ENCODE results near the gene EPHA6. TPM values are rescaled to one million over a fixed set of nuclear protein-coding genes. Genes with fewer than 3 reads are reported as not detected.

EPHA6 gene
- polyA plus RNA-seq, 1 donor: 1.6 TPM

- Histone ChIP-seq H3K4me3 (ENCODE audit: low read length) (no peak overlapping the region), H3K9me3 (ENCODE audit: control insufficient read depth, low read depth, low read length) (no peaks in the 10 kb centered on the region), H3K4me1 (ENCODE audit: control insufficient read depth, insufficient read depth, low read length) (no peaks in the 10 kb centered on the region), H3K36me3 (ENCODE audit: control insufficient read depth, insufficient read depth, low read length) (no peaks in the 10 kb centered on the region), H3K27me3 (ENCODE audit: control insufficient read depth, insufficient read depth, low read length) (no peaks in the 10 kb centered on the region), H3K27ac (ENCODE audit: low read length) (no peak overlapping the region)
- no peak for DNase-seq
Measured at GRCh38 chr3:97686258-97686657, 871.9 kb downstream of the EPHA6 start.

GRCh38 chr3:97687734-97688133 is 873.3 kb downstream of the EPHA6 start:
- no peak for DNase-seq
- WGBS (ENCODE audit: insufficient coverage, low lambda C conversion rate): no CpG with 5 or more reads among the region's 2 CpGs
- no peaks in the 10 kb centered on the region for H3K4me1 ChIP-seq (ENCODE audit: control insufficient read depth, insufficient read depth, low read length)
- no peaks in the 10 kb centered on the region for H3K27me3 ChIP-seq (ENCODE audit: control insufficient read depth, insufficient read depth, low read length)
- H3K27ac ChIP-seq (ENCODE audit: low read length): no peak overlapping the region
- H3K9me3 ChIP-seq (ENCODE audit: control insufficient read depth, low read depth, low read length): no peaks in the 10 kb centered on the region
- no peaks in the 10 kb centered on the region for H3K36me3 ChIP-seq (ENCODE audit: control insufficient read depth, insufficient read depth, low read length)
- H3K4me3 ChIP-seq (ENCODE audit: low read length): no peak overlapping the region

GRCh38 chr3:97689111-97689510 is 874.7 kb downstream of the EPHA6 start:
- no CpG with 5 or more reads among the region's 4 CpGs for WGBS (ENCODE audit: insufficient coverage, low lambda C conversion rate)
- no peaks in the 10 kb centered on the region for H3K9me3 ChIP-seq (ENCODE audit: control insufficient read depth, low read depth, low read length)
- no peaks in the 10 kb centered on the region for H3K27me3 ChIP-seq (ENCODE audit: control insufficient read depth, insufficient read depth, low read length)
- no peak overlapping the region for H3K27ac ChIP-seq (ENCODE audit: low read length)
- no peak for DNase-seq
- H3K4me1 ChIP-seq (ENCODE audit: control insufficient read depth, insufficient read depth, low read length): no peaks in the 10 kb centered on the region
- no peaks in the 10 kb centered on the region for H3K36me3 ChIP-seq (ENCODE audit: control insufficient read depth, insufficient read depth, low read length)
- H3K4me3 ChIP-seq (ENCODE audit: low read length): no peak overlapping the region

GRCh38 chr3:97689962-97690361 is 875.6 kb downstream of the EPHA6 start:
- no peak for DNase-seq
- no peak overlapping the region for H3K27ac ChIP-seq (ENCODE audit: low read length)
- no peak overlapping the region for H3K4me3 ChIP-seq (ENCODE audit: low read length)
- H3K36me3 ChIP-seq (ENCODE audit: control insufficient read depth, insufficient read depth, low read length): no peaks in the 10 kb centered on the region
- no peaks in the 10 kb centered on the region for H3K27me3 ChIP-seq (ENCODE audit: control insufficient read depth, insufficient read depth, low read length)
- H3K4me1 ChIP-seq (ENCODE audit: control insufficient read depth, insufficient read depth, low read length): no peaks in the 10 kb centered on the region
- H3K9me3 ChIP-seq (ENCODE audit: control insufficient read depth, low read depth, low read length): no peaks in the 10 kb centered on the region

- H3K36me3 ChIP-seq (ENCODE audit: control insufficient read depth, insufficient read depth, low read length): no peaks in the 10 kb centered on the region
- no peak overlapping the region for H3K4me3 ChIP-seq (ENCODE audit: low read length)
- WGBS (ENCODE audit: insufficient coverage, low lambda C conversion rate): no CpG with 5 or more reads among the region's 1 CpG
- no peak overlapping the region for H3K27ac ChIP-seq (ENCODE audit: low read length)
- H3K9me3 ChIP-seq (ENCODE audit: control insufficient read depth, low read depth, low read length): no peaks in the 10 kb centered on the region
- H3K4me1 ChIP-seq (ENCODE audit: control insufficient read depth, insufficient read depth, low read length): no peaks in the 10 kb centered on the region
- no peak for DNase-seq
- no peaks in the 10 kb centered on the region for H3K27me3 ChIP-seq (ENCODE audit: control insufficient read depth, insufficient read depth, low read length)
Measured at GRCh38 chr3:97691354-97691753, 877.0 kb downstream of the EPHA6 start.

GRCh38 chr3:97692389-97692788 is 878.0 kb downstream of the EPHA6 start:
- WGBS (ENCODE audit: insufficient coverage, low lambda C conversion rate): 85% methylated on average over 4 of the region's 5 CpGs
- H3K4me3 ChIP-seq (ENCODE audit: low read length): no peak overlapping the region
- no peak for DNase-seq
- no peaks in the 10 kb centered on the region for H3K36me3 ChIP-seq (ENCODE audit: control insufficient read depth, insufficient read depth, low read length)
- no peak overlapping the region for H3K27ac ChIP-seq (ENCODE audit: low read length)
- no peaks in the 10 kb centered on the region for H3K27me3 ChIP-seq (ENCODE audit: control insufficient read depth, insufficient read depth, low read length)
- H3K9me3 ChIP-seq (ENCODE audit: control insufficient read depth, low read depth, low read length): no peaks in the 10 kb centered on the region
- H3K4me1 ChIP-seq (ENCODE audit: control insufficient read depth, insufficient read depth, low read length): no peaks in the 10 kb centered on the region

GRCh38 chr3:97692831-97693230 is 878.4 kb downstream of the EPHA6 start:
- no peak overlapping the region for H3K4me3 ChIP-seq (ENCODE audit: low read length)
- no CpG with 5 or more reads among the region's 2 CpGs for WGBS (ENCODE audit: insufficient coverage, low lambda C conversion rate)
- no peak for DNase-seq
- no peaks in the 10 kb centered on the region for H3K9me3 ChIP-seq (ENCODE audit: control insufficient read depth, low read depth, low read length)
- H3K27me3 ChIP-seq (ENCODE audit: control insufficient read depth, insufficient read depth, low read length): no peaks in the 10 kb centered on the region
- H3K27ac ChIP-seq (ENCODE audit: low read length): no peak overlapping the region
- H3K36me3 ChIP-seq (ENCODE audit: control insufficient read depth, insufficient read depth, low read length): no peaks in the 10 kb centered on the region
- no peaks in the 10 kb centered on the region for H3K4me1 ChIP-seq (ENCODE audit: control insufficient read depth, insufficient read depth, low read length)

- 100% methylated on average over 1 of the region's 1 CpG for WGBS (ENCODE audit: insufficient coverage, low lambda C conversion rate)
- H3K4me3 ChIP-seq (ENCODE audit: low read length): no peak overlapping the region
- no peaks in the 10 kb centered on the region for H3K4me1 ChIP-seq (ENCODE audit: control insufficient read depth, insufficient read depth, low read length)
- no peak overlapping the region for H3K27ac ChIP-seq (ENCODE audit: low read length)
- no peaks in the 10 kb centered on the region for H3K9me3 ChIP-seq (ENCODE audit: control insufficient read depth, low read depth, low read length)
- H3K36me3 ChIP-seq (ENCODE audit: control insufficient read depth, insufficient read depth, low read length): no peaks in the 10 kb centered on the region
- DNase-seq: no peak
- H3K27me3 ChIP-seq (ENCODE audit: control insufficient read depth, insufficient read depth, low read length): no peaks in the 10 kb centered on the region
Measured at GRCh38 chr3:97694876-97695275, 880.5 kb downstream of the EPHA6 start.

GRCh38 chr3:97698691-97699090 is 884.3 kb downstream of the EPHA6 start:
- no peak overlapping the region for H3K27ac ChIP-seq (ENCODE audit: low read length)
- no peaks in the 10 kb centered on the region for H3K27me3 ChIP-seq (ENCODE audit: control insufficient read depth, insufficient read depth, low read length)
- no peak for DNase-seq
- no peak overlapping the region for H3K4me3 ChIP-seq (ENCODE audit: low read length)
- no peaks in the 10 kb centered on the region for H3K4me1 ChIP-seq (ENCODE audit: control insufficient read depth, insufficient read depth, low read length)
- H3K9me3 ChIP-seq (ENCODE audit: control insufficient read depth, low read depth, low read length): no peaks in the 10 kb centered on the region
- no CpG with 5 or more reads among the region's 5 CpGs for WGBS (ENCODE audit: insufficient coverage, low lambda C conversion rate)
- H3K36me3 ChIP-seq (ENCODE audit: control insufficient read depth, insufficient read depth, low read length): no peaks in the 10 kb centered on the region

DNA sequence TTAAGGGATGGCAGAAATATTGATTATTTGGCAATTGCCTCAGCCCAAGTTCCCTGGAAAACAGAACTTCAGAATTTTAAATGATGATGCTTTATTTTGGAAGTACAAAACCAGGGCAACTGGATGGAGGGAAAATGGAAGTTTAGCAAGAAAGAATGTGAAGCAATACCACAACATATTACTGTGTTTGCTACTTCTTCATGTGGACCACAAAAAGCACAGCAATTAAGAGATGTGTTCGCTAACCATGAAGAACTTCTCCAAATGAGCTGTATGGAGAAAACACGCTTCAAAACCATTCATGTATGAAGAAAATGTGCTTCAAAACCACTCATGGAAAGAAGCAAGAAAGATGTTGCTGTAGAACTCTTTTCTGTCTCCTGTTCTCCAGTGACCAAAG is 885.5 kb downstream of the EPHA6 start:
- H3K27me3 ChIP-seq (ENCODE audit: control insufficient read depth, insufficient read depth, low read length): no peaks in the 10 kb centered on the region
- 100% methylated on average over 1 of the region's 2 CpGs for WGBS (ENCODE audit: insufficient coverage, low lambda C conversion rate)
- no peaks in the 10 kb centered on the region for H3K9me3 ChIP-seq (ENCODE audit: control insufficient read depth, low read depth, low read length)
- H3K27ac ChIP-seq (ENCODE audit: low read length): no peak overlapping the region
- H3K4me3 ChIP-seq (ENCODE audit: low read length): no peak overlapping the region
- H3K36me3 ChIP-seq (ENCODE audit: control insufficient read depth, insufficient read depth, low read length): no peaks in the 10 kb centered on the region
- H3K4me1 ChIP-seq (ENCODE audit: control insufficient read depth, insufficient read depth, low read length): no peaks in the 10 kb centered on the region
- DNase-seq: no peak

- Histone ChIP-seq H3K36me3 (ENCODE audit: control insufficient read depth, insufficient read depth, low read length) (no peaks in the 10 kb centered on the region), H3K27ac (ENCODE audit: low read length) (no peak overlapping the region), H3K27me3 (ENCODE audit: control insufficient read depth, insufficient read depth, low read length) (no peaks in the 10 kb centered on the region), H3K4me3 (ENCODE audit: low read length) (no peak overlapping the region), H3K9me3 (ENCODE audit: control insufficient read depth, low read depth, low read length) (no peaks in the 10 kb centered on the region), H3K4me1 (ENCODE audit: control insufficient read depth, insufficient read depth, low read length) (no peaks in the 10 kb centered on the region)
- WGBS (ENCODE audit: insufficient coverage, low lambda C conversion rate): no CpG with 5 or more reads among the region's 2 CpGs
- DNase-seq: no peak
Measured at GRCh38 chr3:97705764-97706163, 891.4 kb downstream of the EPHA6 start.
